SK-N-SH (cell line): Measurements from ENCODE around the gene LNP1. TPM values are rescaled to one million over a fixed set of nuclear protein-coding genes. Genes with fewer than 3 reads are reported as not detected.

ENCODE experiments used
- CTCF ChIA-PET: fragments of 300-600, 350-600 bp; formaldehyde crosslinking; extraction: SDS; loops from one replicate; lab custom pipeline; 2021; lab: Yijun Ruan, JAX
- POLR2A ChIA-PET: fragments of 350-600 bp; sonication (Branson Sonifier 250); formaldehyde crosslinking; extraction: SDS; loops from one replicate; lab custom pipeline; 2020; ENCODE audit warnings: antibody characterized with exemption, inconsistent platforms; lab: Yijun Ruan, JAX
- DNase-seq: peaks from one replicate; pipeline ENCODE4 v3.0.0; 2012
- H2AFZ ChIP-seq: fragments of 200-600 bp; sonication (generic); 2 replicates; pipeline ENCODE4 v1.8.1; 2016; ENCODE audit warnings: antibody characterized with exemption, mild to moderate bottlenecking, low read depth
- H3F3A ChIP-seq: fragments of 200-600 bp; sonication (generic); replicated peaks from 2 replicates; pipeline ENCODE3; 2016; ENCODE audit warnings: antibody characterized with exemption, mild to moderate bottlenecking; ENCODE audit not compliant: insufficient read depth
- H3K27ac ChIP-seq, 2 experiments: fragments of 200-500 bp in 1 of 2; fragments of 200-600 bp in 1 of 2; sonication (Bioruptor generic) in 1 of 2; sonication (generic), shearing (Covaris generic) in 1 of 2; 2 replicates each; pipeline versions ENCODE4 v1.5.1 to v1.6.1; 2014 to 2016; ENCODE audit warnings: low read depth in 2 of 2, inconsistent platforms in 1 of 2, low read length in 1 of 2, mild to moderate bottlenecking in 1 of 2, mixed read lengths in 1 of 2
- H3K27me3 ChIP-seq: fragments of 200-600 bp; sonication (generic), shearing (Covaris generic); 2 replicates; pipeline ENCODE4 v1.6.1; 2016; ENCODE audit warnings: mixed run types; ENCODE audit not compliant: insufficient read depth
- H3K36me3 ChIP-seq, 2 experiments: fragments of 200-500 bp in 1 of 2; fragments of 200-600 bp in 1 of 2; sonication (Bioruptor generic) in 1 of 2; sonication (generic) in 1 of 2; replicated peaks in 1 of 2; 2 replicates each; pipeline versions ENCODE3 to v1.5.1; 2014 to 2016; ENCODE audit warnings: low read length in 1 of 2, mild to moderate bottlenecking in 1 of 2; ENCODE audit not compliant: insufficient read depth in 2 of 2, control insufficient read depth in 1 of 2
- H3K4me1 ChIP-seq, 2 experiments: fragments of 200-500 bp in 1 of 2; fragments of 200-600 bp in 1 of 2; sonication (Bioruptor generic) in 1 of 2; sonication (generic), shearing (Covaris generic) in 1 of 2; 2 replicates each; pipeline versions ENCODE4 v1.5.1 to v1.6.1; 2014 to 2016; ENCODE audit warnings: low read depth in 1 of 2, low read length in 1 of 2, mixed run types in 1 of 2; ENCODE audit not compliant: insufficient read depth in 2 of 2, control insufficient read depth in 1 of 2
- H3K4me2 ChIP-seq: fragments of 200-600 bp; sonication (generic), shearing (Covaris generic); 2 replicates; pipeline ENCODE4 v1.6.1; 2017; ENCODE audit warnings: mixed run types
- H3K4me3 ChIP-seq, 2 experiments: fragments of 200-500 bp in 1 of 2; fragments of 200-600 bp in 1 of 2; sonication (Bioruptor generic) in 1 of 2; sonication (generic), shearing (Covaris generic) in 1 of 2; 2 replicates each; pipeline versions ENCODE4 v1.5.1 to v1.8.1; 2014 to 2016; ENCODE audit warnings: low read depth in 2 of 2, inconsistent platforms in 1 of 2, low read length in 1 of 2, mild to moderate bottlenecking in 1 of 2, mixed read lengths in 1 of 2, moderate library complexity in 1 of 2
- H3K79me2 ChIP-seq: fragments of 200-600 bp; sonication (generic); 2 replicates; pipeline ENCODE4 v1.8.1; 2017; ENCODE audit warnings: mild to moderate bottlenecking; ENCODE audit not compliant: insufficient read depth
- H3K9ac ChIP-seq: fragments of 200-600 bp; sonication (generic); 2 replicates; pipeline ENCODE4 v1.6.1; 2017; ENCODE audit warnings: mixed run types
- H3K9me2 ChIP-seq: fragments of 200-600 bp; sonication (generic); 2 replicates; pipeline ENCODE4 v1.6.1; 2017; ENCODE audit warnings: mixed run types
- H3K9me3 ChIP-seq: fragments of 200-600 bp; sonication (generic); 2 replicates; pipeline ENCODE4 v1.6.1; 2017; ENCODE audit warnings: mixed run types, mild to moderate bottlenecking, moderate library complexity
- H4K20me1 ChIP-seq: fragments of 200-600 bp; sonication (generic); 2 replicates; pipeline ENCODE4 v1.6.1; 2017; ENCODE audit warnings: mild to moderate bottlenecking, mixed run types; ENCODE audit not compliant: insufficient read depth
- CHD2 ChIP-seq: fragments of 150-350 bp; IDR thresholded peaks from 2 replicates; pipeline ENCODE4 v1.6.1; 2018; ENCODE audit warnings: low read length; ENCODE audit not compliant: partially characterized antibody
- CTCF ChIP-seq: fragments of 200-600 bp; sonication (generic); IDR thresholded peaks from 2 replicates; pipeline ENCODE4 v1.6.1; 2017; ENCODE audit warnings: antibody characterized with exemption, mild to moderate bottlenecking, moderate library complexity
- EZH2phosphoT487 ChIP-seq: fragments of 200-600 bp; sonication (generic); IDR thresholded peaks from 2 replicates; pipeline ENCODE4 v1.6.1; 2017; ENCODE audit warnings: low read depth, mixed run types, mild to moderate bottlenecking, antibody characterized with exemption, moderate library complexity, borderline replicate concordance
- FOXM1 ChIP-seq: IDR thresholded peaks from 2 replicates; pipeline ENCODE4 v1.4.0; 2012; ENCODE audit warnings: low read depth, mild to moderate bottlenecking
- GABPA ChIP-seq: IDR thresholded peaks from 2 replicates; pipeline ENCODE4 v1.4.0; 2012; ENCODE audit warnings: low read depth, mild to moderate bottlenecking
- PBX3 ChIP-seq: IDR thresholded peaks from 2 replicates; pipeline ENCODE4; 2012
- POLR2AphosphoS5 ChIP-seq: IDR thresholded peaks from 2 replicates; pipeline ENCODE4 v1.6.1; 2012; ENCODE audit warnings: low read depth, low read length
- RAD21 ChIP-seq: IDR thresholded peaks from 2 replicates; pipeline ENCODE4 v1.6.1; 2012; ENCODE audit warnings: mild to moderate bottlenecking, low read length
- RFX5 ChIP-seq: IDR thresholded peaks from 2 replicates; pipeline ENCODE4 v1.6.1; 2012; ENCODE audit warnings: mild to moderate bottlenecking, improper control_type of control experiment, low read length
- SMC3 ChIP-seq: IDR thresholded peaks from 2 replicates; pipeline ENCODE4 v1.6.1; 2012; ENCODE audit warnings: low read depth, low read length, improper control_type of control experiment
- TAF1 ChIP-seq: IDR thresholded peaks from 2 replicates; pipeline ENCODE4 v1.6.1; 2012; ENCODE audit warnings: low read depth, mild to moderate bottlenecking, low read length, moderate library complexity, borderline replicate concordance
- WGBS: methylation state at CpG from one replicate; pipeline ENCODE4 v1.1.6; 2017; ENCODE audit warnings: low lambda C conversion rate; 5-methylcytosine and 5-hydroxymethylcytosine counted together
- polyA plus RNA-seq, 3 experiments: library from polyadenylated mRNA; depleted of rRNA; stranded (reverse); fragments of >200 nt; gene quantifications; 2 replicates each; pipeline ENCODE4 v1.2.3, GENCODE V29; 2012
- TF ChIP-seq, protein P1 (sequence below): IDR thresholded peaks from 2 replicates; pipeline ENCODE4 v1.4.0; 2012; ENCODE audit warnings: low read depth, borderline replicate concordance

LNP1 gene
- polyA plus RNA-seq, 1 of the 3 experiments (the other 2 are of a cell fraction) = 2.3 TPM

DNA sequence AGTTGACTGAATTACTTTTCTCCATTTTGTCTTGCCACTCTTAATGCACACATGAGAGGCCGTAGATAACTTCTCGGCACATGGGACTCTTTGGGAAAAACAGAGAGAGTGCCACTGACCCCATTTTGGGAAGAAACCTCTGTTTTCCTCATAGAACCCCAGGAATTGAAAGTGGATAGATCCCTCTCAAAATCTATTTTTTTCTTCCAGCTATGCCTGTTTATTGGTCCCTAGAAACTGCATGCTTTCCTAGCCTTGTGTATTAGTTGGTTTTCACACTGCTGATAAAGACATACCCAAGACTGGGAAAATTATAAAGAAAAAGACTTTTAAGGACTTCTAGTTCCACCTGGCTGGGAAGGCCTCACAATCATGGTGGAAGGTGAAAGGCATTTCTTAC lies 67.3 kb downstream of the LNP1 start:
- CTCF ChIA-PET = interaction anchor here (0.8 to 1.7 kb wide), 3 partner anchors 11 to 121 kb away, joined by 3 to 4 read pairs (median 3); no protein-coding TSS in a partner anchor
- TF ChIP-seq SMC3 = no peak
- no peak for TF ChIP-seq EZH2phosphoT487
- TF ChIP-seq FOXM1 = no peak
- no peak for TF ChIP-seq CTCF
- no peak for TF ChIP-seq GABPA
- TF ChIP-seq RAD21 = no peak
- no peak for TF ChIP-seq TAF1
- no peak for TF ChIP-seq CHD2
- TF ChIP-seq PBX3 = no peak
- TF ChIP-seq RFX5 = no peak
- no peak for TF ChIP-seq POLR2AphosphoS5
- TF ChIP-seq, all 33 proteins: peak for 0
- no peaks in the 10 kb centered on the region for H4K20me1 ChIP-seq
- H3K36me3 ChIP-seq = no peaks in the 10 kb centered on the region
- WGBS = 79% methylated on average over 2 of the region's 2 CpGs
- H3K9me2 ChIP-seq = no peaks in the 10 kb centered on the region
- no peaks in the 10 kb centered on the region for H3K79me2 ChIP-seq
- H3K4me1 ChIP-seq = no peaks in the 10 kb centered on the region
- no peak for DNase-seq
- no peaks in the 10 kb centered on the region for H3K27me3 ChIP-seq
- POLR2A ChIA-PET = no interaction called here
- H2AFZ ChIP-seq = no peak overlapping the region
- H3K4me2 ChIP-seq = no peak overlapping the region
- H3F3A ChIP-seq = no peaks in the 10 kb centered on the region
- H3K4me3 ChIP-seq = no peak overlapping the region
- H3K9ac ChIP-seq = no peak overlapping the region
- no peaks in the 10 kb centered on the region for H3K9me3 ChIP-seq
- no peak overlapping the region for H3K27ac ChIP-seq

GRCh38 chr3:100470951-100471350 lies 69.6 kb downstream of the LNP1 start:
- no peak for DNase-seq
- WGBS = 89% methylated on average over 1 of the region's 1 CpG

More at GRCh38 chr3:100470951-100471350, 69.6 kb downstream of the LNP1 start:
- Histone ChIP-seq H3K9me3 (no peaks in the 10 kb centered on the region), H2AFZ (no peak overlapping the region), H3K9me2 (no peaks in the 10 kb centered on the region), H3K79me2 (no peaks in the 10 kb centered on the region), H3K36me3 (no peaks in the 10 kb centered on the region), H3K27me3 (no peaks in the 10 kb centered on the region), H3K4me2 (no peak overlapping the region), H3K27ac (no peak overlapping the region), H3K9ac (no peak overlapping the region), H3F3A (no peaks in the 10 kb centered on the region), H3K4me1 (no peaks in the 10 kb centered on the region), H4K20me1 (no peaks in the 10 kb centered on the region)
- CTCF ChIA-PET = interaction anchor here (0.8 to 1.4 kb wide), 3 partner anchors 8 to 23 kb away, joined by 3 to 6 read pairs (median 3); no protein-coding TSS in a partner anchor
- POLR2A ChIA-PET = interaction anchor here (0.6 kb wide), 1 partner anchor 1214 kb away, joined by 8 read pairs; no protein-coding TSS in a partner anchor
- TF ChIP-seq, protein P1, sequence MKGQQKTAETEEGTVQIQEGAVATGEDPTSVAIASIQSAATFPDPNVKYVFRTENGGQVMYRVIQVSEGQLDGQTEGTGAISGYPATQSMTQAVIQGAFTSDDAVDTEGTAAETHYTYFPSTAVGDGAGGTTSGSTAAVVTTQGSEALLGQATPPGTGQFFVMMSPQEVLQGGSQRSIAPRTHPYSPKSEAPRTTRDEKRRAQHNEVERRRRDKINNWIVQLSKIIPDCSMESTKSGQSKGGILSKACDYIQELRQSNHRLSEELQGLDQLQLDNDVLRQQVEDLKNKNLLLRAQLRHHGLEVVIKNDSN = no peak
- TF ChIP-seq, all 33 proteins: peak for 0
- no peak overlapping the region for H3K4me3 ChIP-seq
